IMR-90 (cell line): ENCODE results near the gene LAGE3. TPM values are rescaled to one million over a fixed set of nuclear protein-coding genes. Genes with fewer than 3 reads are reported as not detected.

Experiments used
- ATAC-seq: fragments of 200-7000 bp; cut with Tn5 transposase; 2 replicates; pipeline ENCODE4 v1.9.1; 2020; ENCODE audit warnings: low read depth, mild to moderate bottlenecking, moderate library complexity
- BruUV-seq: library from RNA; stranded (reverse); fragments of 400-500 nt; replicated peaks from 2 replicates; lab custom pipeline; 2021; lab: Mats Ljungman, UMichigan
- CTCF ChIA-PET: fragments of 300-600 bp; formaldehyde crosslinking; extraction: SDS; loops from one replicate; lab custom pipeline; 2021; ENCODE audit warnings: antibody characterized with exemption; lab: Yijun Ruan, JAX
- POLR2A ChIA-PET: fragments of 300-600 bp; sonication (Branson Sonifier 250); formaldehyde crosslinking; loops from one replicate; lab custom pipeline; 2022; ENCODE audit warnings: antibody characterized with exemption; ENCODE audit not compliant: unreplicated experiment; lab: Charles Lee
- DNase-seq: peaks from one replicate; pipeline ENCODE4 v3.0.0; 2013
- H2AFZ ChIP-seq: replicated peaks from 2 replicates; pipeline ENCODE3; 2013; ENCODE audit warnings: low read length, mild to moderate bottlenecking; ENCODE audit not compliant: poor library complexity
- H2AK5ac ChIP-seq: 2 replicates; pipeline ENCODE4 v1.6.1; 2013; ENCODE audit warnings: low read depth, low read length, inconsistent platforms
- H2AK9ac ChIP-seq: replicated peaks from 2 replicates; pipeline ENCODE3; 2013; ENCODE audit warnings: mild to moderate bottlenecking, low read depth, low read length, moderate library complexity; ENCODE audit not compliant: poor library complexity
- H2BK120ac ChIP-seq: 2 replicates; pipeline ENCODE4 v1.6.1; 2013; ENCODE audit warnings: low read depth, low read length, inconsistent platforms
- H2BK15ac ChIP-seq: 3 replicates; pipeline ENCODE4 v1.6.1; 2013; ENCODE audit warnings: low read depth, low read length, inconsistent platforms
- H2BK20ac ChIP-seq: 2 replicates; pipeline ENCODE4 v1.6.1; 2013; ENCODE audit warnings: low read depth, mild to moderate bottlenecking, inconsistent platforms, low read length, moderate library complexity
- H2BK5ac ChIP-seq: 2 replicates; pipeline ENCODE4 v1.6.1; 2013; ENCODE audit warnings: mild to moderate bottlenecking, low read depth, low read length, inconsistent platforms; ENCODE audit not compliant: poor library complexity, severe bottlenecking
- H3K14ac ChIP-seq: replicated peaks from 2 replicates; pipeline ENCODE4 v1.6.1; 2013; ENCODE audit warnings: low read depth, low read length, inconsistent platforms
- H3K18ac ChIP-seq: 2 replicates; pipeline ENCODE4 v1.6.1; 2013; ENCODE audit warnings: low read depth, low read length, control low read depth
- H3K23ac ChIP-seq: 2 replicates; pipeline ENCODE4 v1.6.1; 2013; ENCODE audit warnings: low read depth, low read length, inconsistent platforms
- H3K27ac ChIP-seq: 2 replicates; pipeline ENCODE4 v1.5.1; 2013; ENCODE audit warnings: mild to moderate bottlenecking, control low read depth, low read length; ENCODE audit not compliant: insufficient read depth
- H3K27me3 ChIP-seq: 2 replicates; pipeline ENCODE4 v1.6.1; 2013; ENCODE audit warnings: low read length; ENCODE audit not compliant: control insufficient read depth, insufficient read depth
- H3K36me3 ChIP-seq: 2 replicates; pipeline ENCODE4 v1.6.1; 2013; ENCODE audit warnings: low read length, mixed read lengths; ENCODE audit not compliant: control insufficient read depth, insufficient read depth
- H3K4ac ChIP-seq: 2 replicates; pipeline ENCODE4 v1.6.1; 2013; ENCODE audit warnings: low read depth, low read length, inconsistent platforms
- H3K4me1 ChIP-seq: 2 replicates; pipeline ENCODE4 v1.6.1; 2013; ENCODE audit warnings: low read length, mixed read lengths; ENCODE audit not compliant: control insufficient read depth, insufficient read depth
- H3K4me2 ChIP-seq: 2 replicates; pipeline ENCODE4 v1.6.1; 2013; ENCODE audit warnings: low read depth, mild to moderate bottlenecking, control low read depth, low read length, moderate library complexity
- H3K4me3 ChIP-seq: 2 replicates; pipeline ENCODE4 v1.5.1; 2013; ENCODE audit warnings: low read depth, mild to moderate bottlenecking, control low read depth, low read length, moderate library complexity; ENCODE audit not compliant: insufficient read depth
- H3K56ac ChIP-seq: 2 replicates; pipeline ENCODE4 v1.6.1; 2013; ENCODE audit warnings: low read length, inconsistent platforms; ENCODE audit not compliant: insufficient read depth; ENCODE audit errors: extremely low read depth
- H3K79me1 ChIP-seq, 2 experiments: 2 replicates each; pipeline ENCODE4 v1.6.1; 2013; ENCODE audit warnings: low read length in 2 of 2, inconsistent platforms in 1 of 2, low read depth in 1 of 2
- H3K9ac ChIP-seq: 2 replicates; pipeline ENCODE4 v1.6.1; 2013; ENCODE audit warnings: low read depth, low read length, control low read depth
- H3K9me1 ChIP-seq: 2 replicates; pipeline ENCODE4 v1.6.1; 2013; ENCODE audit warnings: low read length, inconsistent platforms; ENCODE audit not compliant: insufficient read depth
- H3K9me3 ChIP-seq: 2 replicates; pipeline ENCODE4 v1.6.1; 2013; ENCODE audit warnings: low read length; ENCODE audit not compliant: control insufficient read depth, insufficient read depth
- H4K20me1 ChIP-seq: 2 replicates; pipeline ENCODE4 v1.6.1; 2013; ENCODE audit warnings: low read length, inconsistent platforms; ENCODE audit not compliant: insufficient read depth
- H4K5ac ChIP-seq: 2 replicates; pipeline ENCODE4 v1.6.1; 2013; ENCODE audit warnings: mild to moderate bottlenecking, low read depth, low read length, control low read depth
- H4K8ac ChIP-seq, 2 experiments: 2 replicates each; pipeline ENCODE4 v1.6.1; 2013; ENCODE audit warnings: low read depth in 2 of 2, low read length in 2 of 2, control low read depth in 1 of 2, inconsistent platforms in 1 of 2
- H4K91ac ChIP-seq: 2 replicates; pipeline ENCODE4 v1.6.1; 2013; ENCODE audit warnings: low read depth, low read length, inconsistent platforms; ENCODE audit not compliant: insufficient read depth
- NFE2L2 ChIP-seq: fragments of 150-350 bp; IDR thresholded peaks from 2 replicates; pipeline ENCODE4 v1.6.1; 2016; ENCODE audit warnings: low read depth, mild to moderate bottlenecking, low read length
- POLR2A ChIP-seq: IDR thresholded peaks from 2 replicates; pipeline ENCODE4 v1.6.1; 2012; ENCODE audit warnings: mild to moderate bottlenecking, low read depth, low read length
- WGBS, 2 experiments: methylation state at CpG; one replicate each; pipeline versions ENCODE4 v1.1.5 to v1.1.7; 2013; ENCODE audit warnings: missing lambda C conversion rate in 2 of 2; ENCODE audit not compliant: insufficient read length in 1 of 2; ENCODE audit errors: extremely low coverage in 2 of 2; 5-methylcytosine and 5-hydroxymethylcytosine counted together
- dilution Hi-C: fragments of 300-500 bp; cut with HindIII; formaldehyde crosslinking; loops from one replicate; pipeline ENCODE4 v1.14.3; 2018; ENCODE audit warnings: low sequenced_read_pairs; ENCODE audit not compliant: unreplicated experiment
- in situ Hi-C: fragments of 300-500 bp; cut with MboI; formaldehyde crosslinking; loops from 3 replicates; pipeline ENCODE4 v1.14.3; 2019; ENCODE audit warnings: low sequenced_read_pairs, inconsistent platforms, mixed read lengths
- intact Hi-C: fragments of 100-400 bp; cut with micrococcal nuclease; formaldehyde crosslinking; loops from 2 replicates; pipeline ENCODE4 v1.10.0; 2022
- polyA plus RNA-seq, 3 experiments: library from polyadenylated mRNA; depleted of rRNA; stranded (reverse); fragments of >200 nt; gene quantifications; 2 replicates each; pipeline ENCODE4 v1.2.3, GENCODE V29; 2012; ENCODE audit warnings: low replicate concordance in 1 of 3
- total RNA-seq: library from RNA; depleted of rRNA; stranded (reverse); fragments of >200 nt; gene quantifications from 2 replicates; pipeline ENCODE4 v1.2.3, GENCODE V29; 2012

The LAGE3 gene
- total and polyA plus RNA-seq, 2 of the 4 experiments (the other 2 are of a cell fraction) = 3.6 to 14.8 TPM

GRCh38 chrX:154444755-154445246 lies 34.3 kb downstream of the LAGE3 start:
- Histone ChIP-seq H4K91ac (peak overlapping the region; percentile 51; the same call in 1 of the 2 replicates), H4K5ac (peak overlapping the region; percentile 68), H3K14ac (peak overlapping the region; percentile 79; the same call in 1 of the 2 replicates), H3K9me3 (no peaks in the 10 kb centered on the region; the same call in 1 of the 2 replicates), H3K4me3 (peak overlapping the region; percentile 94), H3K18ac (no peak overlapping the region; the same call in 1 of the 2 replicates), H2BK20ac (no peak overlapping the region), H3K23ac (0 out of 2 replicates have a peak overlapping the region, but pooled peaks have one; percentile 82), H2BK120ac (no peak overlapping the region), H3K79me1 (peaks cover 0 to 27% of the 10 kb centered on the region in 2 experiments; a peak in 2 of 4 replicates), H2BK15ac (no peak overlapping the region), H3K27me3 (no peaks in the 10 kb centered on the region), H3K27ac (peak overlapping the region; percentile 90), H3K4me2 (peak overlapping the region; percentile 95), H2AK5ac (peak overlapping the region; percentile 73), H3K4me1 (peaks cover 8% of the 10 kb centered on the region; the same call in 1 of the 2 replicates), H3K36me3 (peaks cover 54% of the 10 kb centered on the region), H3K56ac (no peak overlapping the region), H4K8ac (0 out of 4 replicates have a peak overlapping the region, but pooled peaks of 1 of the 2 experiments have one; percentile 40), H2AK9ac (peak overlapping the region; percentile 95), H3K4ac (peak overlapping the region; percentile 80), H2AFZ (peak overlapping the region; percentile 91), H3K9ac (peak overlapping the region; percentile 91), H4K20me1 (no peaks in the 10 kb centered on the region; the same call in none of the 2 replicates), H2BK5ac (peak overlapping the region; percentile 63), H3K9me1 (no peaks in the 10 kb centered on the region)
- POLR2A ChIA-PET = no interaction called here
- no TSS peak for BruUV-seq
- dilution Hi-C loops (no loop called here), in situ Hi-C loops (no loop called here), intact Hi-C loops (loop anchor here (1.0 kb wide), 1 partner anchor 36 kb away; the partner anchor contains the start of gene DNASE1L1)
- DNase-seq (no peak), ATAC-seq (peak; percentile 19; the same call in 1 of the 2 replicates)
- TF ChIP-seq NFE2L2 (no peak), POLR2A (no peak)
- WGBS, 2 experiments = no CpG with 5 or more reads among the region's 13 CpGs
- CTCF ChIA-PET = no interaction called here
